CMK (cell line): Measurements from ENCODE around the gene FREM2.

Experiments used
- DNase-seq: peaks from one replicate; pipeline ENCODE4 v3.0.0-alpha.2; 2010; ENCODE audit warnings: low read depth

FREM2 gene

GRCh38 chr13:38686577-38687245 is at the start of gene FREM2:
Gene FREM2, plus strand, starts transcription at chr13:38687077. Its CDS starts 268 bp downstream, at chr13:38687345.
- no peak for DNase-seq

- no peak for DNase-seq
These were observed 49.3 kb upstream of the FREM2 start for GRCh38 chr13:38637576-38637975.

- DNase-seq: no peak
These were observed 45.5 kb upstream of the FREM2 start for GRCh38 chr13:38641164-38641948.

GRCh38 chr13:38647312-38647711 is 39.6 kb upstream of the FREM2 start:
- no peak for DNase-seq

- DNase-seq: no peak
These were observed 38.0 kb upstream of the FREM2 start for GRCh38 chr13:38648912-38649311.

- no peak for DNase-seq
These were observed 30.2 kb upstream of the FREM2 start for GRCh38 chr13:38656699-38657098.

GRCh38 chr13:38657191-38657590 is 29.7 kb upstream of the FREM2 start:
- DNase-seq: no peak

- DNase-seq: no peak
These were observed 28.0 kb upstream of the FREM2 start for GRCh38 chr13:38658906-38659305.

GRCh38 chr13:38661010-38661675 is 25.7 kb upstream of the FREM2 start:
- no peak for DNase-seq

GRCh38 chr13:38662362-38662761 is 24.5 kb upstream of the FREM2 start:
- DNase-seq: no peak

- DNase-seq: no peak
These were observed 22.0 kb upstream of the FREM2 start for GRCh38 chr13:38664906-38665305.

- DNase-seq: no peak
These were observed 19.3 kb upstream of the FREM2 start for GRCh38 chr13:38667526-38668109.

GRCh38 chr13:38669234-38669964 is 17.5 kb upstream of the FREM2 start:
- no peak for DNase-seq

- no peak for DNase-seq
These were observed 16.2 kb upstream of the FREM2 start for GRCh38 chr13:38670627-38671026.

- no peak for DNase-seq
These were observed 14.9 kb upstream of the FREM2 start for GRCh38 chr13:38671980-38672379.

GRCh38 chr13:38674208-38674607 is 12.7 kb upstream of the FREM2 start:
- no peak for DNase-seq

- no peak for DNase-seq
These were observed 6.0 kb upstream of the FREM2 start for GRCh38 chr13:38680912-38681311.

- DNase-seq: no peak
These were observed 2.2 kb upstream of the FREM2 start for GRCh38 chr13:38684714-38685113.

GRCh38 chr13:38685431-38685830 is 1.4 kb upstream of the FREM2 start:
- DNase-seq: no peak

GRCh38 chr13:38685974-38686576 is 802 bp upstream of the FREM2 start:
- DNase-seq: no peak
